AG04449 (cell line): ENCODE data around the gene GRIN2A.

Experiments used
- CTCF ChIA-PET: fragments of 350-600 bp; formaldehyde crosslinking; extraction: SDS; loops from one replicate; lab custom pipeline; 2021; ENCODE audit warnings: antibody characterized with exemption; lab: Yijun Ruan, JAX
- POLR2A ChIA-PET: fragments of 400-600, 350-600 bp; formaldehyde crosslinking; extraction: SDS; loops from one replicate; lab custom pipeline; 2020; ENCODE audit warnings: antibody characterized with exemption, inconsistent platforms; lab: Yijun Ruan, JAX
- DNase-seq: peaks from one replicate; pipeline ENCODE4 v3.0.0-alpha.2; 2010; ENCODE audit warnings: low read depth, low spot score
- H3K4me3 ChIP-seq: 2 replicates; pipeline ENCODE4 v1.5.1; 2011; ENCODE audit warnings: low read depth, mild to moderate bottlenecking, control low read depth, low read length
- CTCF ChIP-seq: IDR thresholded peaks from one replicate; pipeline ENCODE4 v1.5.1; 2011; ENCODE audit warnings: mild to moderate bottlenecking, moderate library complexity, low read length, control low read depth, inconsistent platforms; ENCODE audit not compliant: insufficient read depth; ENCODE audit errors: missing control alignments

GRIN2A gene

GRCh38 chr16:9934723-9935508, 247.3 kb downstream of the GRIN2A start:
- CTCF ChIA-PET: no interaction called here

GRCh38 chr16:9932919-9933653, 249.1 kb downstream of the GRIN2A start:
- TF ChIP-seq CTCF: no peak
- ChIA-PET CTCF (no interaction called here), POLR2A (no interaction called here)
- DNase-seq: no peak
- H3K4me3 ChIP-seq: no peak overlapping the region

More at GRCh38 chr16:9934723-9935508, 247.3 kb downstream of the GRIN2A start:
- H3K4me3 ChIP-seq: no peak overlapping the region
- DNase-seq: no peak
- POLR2A ChIA-PET: no interaction called here
- TF ChIP-seq CTCF: no peak

GRCh38 chr16:9932000-9932399, 250.2 kb downstream of the GRIN2A start:
- H3K4me3 ChIP-seq: no peak overlapping the region
- DNase-seq: no peak
- ChIA-PET CTCF (no interaction called here), POLR2A (no interaction called here)
- TF ChIP-seq CTCF: no peak

GRCh38 chr16:9929836-9930235, 252.4 kb downstream of the GRIN2A start:
- no peak for TF ChIP-seq CTCF
- H3K4me3 ChIP-seq: no peak overlapping the region
- DNase-seq: no peak
- POLR2A ChIA-PET: no interaction called here
- CTCF ChIA-PET: no interaction called here

- ChIA-PET POLR2A (no interaction called here), CTCF (no interaction called here)
- DNase-seq: no peak
- no peak overlapping the region for H3K4me3 ChIP-seq
- no peak for TF ChIP-seq CTCF
Measured at GRCh38 chr16:9929313-9929712, 252.9 kb downstream of the GRIN2A start.

- TF ChIP-seq CTCF: no peak
- CTCF ChIA-PET: no interaction called here
Measured at GRCh38 chr16:9922441-9922840, 259.8 kb downstream of the GRIN2A start.

More at GRCh38 chr16:9922441-9922840, 259.8 kb downstream of the GRIN2A start:
- POLR2A ChIA-PET: no interaction called here
- DNase-seq: no peak
- H3K4me3 ChIP-seq: no peak overlapping the region
